CD4-positive, alpha-beta T cell treated with Interleukin-15 for 4 hours (primary cell): ENCODE results near the gene MFSD1.

Source experiments
- DNase-seq: peaks from one replicate; pipeline ENCODE4 v3.0.0-alpha.2; 2020; ENCODE audit warnings: low spot score

The MFSD1 gene

GRCh38 chr3:158819282-158819681 lies 17.4 kb downstream of the MFSD1 start:
- no peak for DNase-seq

- DNase-seq, result no peak
These were observed 18.7 kb downstream of the MFSD1 start for GRCh38 chr3:158820521-158820920.

- DNase-seq, result no peak
These were observed 20.0 kb downstream of the MFSD1 start for GRCh38 chr3:158821847-158822246.

- no peak for DNase-seq
These were observed 21.6 kb downstream of the MFSD1 start for GRCh38 chr3:158823426-158823825.

- no peak for DNase-seq
These were observed 25.9 kb downstream of the MFSD1 start for GRCh38 chr3:158827773-158828172.

GRCh38 chr3:158830391-158830790 lies 28.5 kb downstream of the MFSD1 start:
- DNase-seq, result no peak

- DNase-seq, result no peak
These were observed 30.0 kb downstream of the MFSD1 start for GRCh38 chr3:158831861-158832260.

GRCh38 chr3:158835631-158836030 lies 33.8 kb downstream of the MFSD1 start:
- no peak for DNase-seq

- no peak for DNase-seq
These were observed 34.5 kb downstream of the MFSD1 start for GRCh38 chr3:158836312-158836711.

- DNase-seq, result no peak
These were observed 35.4 kb downstream of the MFSD1 start for GRCh38 chr3:158837240-158837639.

- no peak for DNase-seq
These were observed 38.1 kb downstream of the MFSD1 start for GRCh38 chr3:158839966-158840365.

- DNase-seq, result no peak
These were observed 39.5 kb downstream of the MFSD1 start for GRCh38 chr3:158841387-158841786.

- no peak for DNase-seq
These were observed 41.1 kb downstream of the MFSD1 start for GRCh38 chr3:158842976-158843375.

GRCh38 chr3:158845765-158846350 lies 44.0 kb downstream of the MFSD1 start:
- peak; percentile 44 for DNase-seq

GRCh38 chr3:158846803-158847451 lies 45.1 kb downstream of the MFSD1 start:
- DNase-seq, result no peak

GRCh38 chr3:158847452-158847821 lies 45.6 kb downstream of the MFSD1 start:
- DNase-seq, result no peak

GRCh38 chr3:158847885-158848284 lies 46.0 kb downstream of the MFSD1 start:
- no peak for DNase-seq

- no peak for DNase-seq
These were observed 47.9 kb downstream of the MFSD1 start for GRCh38 chr3:158849757-158850156.

GRCh38 chr3:158859362-158859761 lies 57.5 kb downstream of the MFSD1 start:
- no peak for DNase-seq

- DNase-seq, result no peak
These were observed 61.4 kb downstream of the MFSD1 start for GRCh38 chr3:158863247-158863646.

- no peak for DNase-seq
These were observed 62.6 kb downstream of the MFSD1 start for GRCh38 chr3:158864492-158864891.

- no peak for DNase-seq
These were observed 73.8 kb downstream of the MFSD1 start for GRCh38 chr3:158875700-158876099.
